DMS153 treated with DMSO at 0.1 percent for 48 hours (cell line): ENCODE results near the gene MYH9.
"Not testable (repeated sequence)": the region's sequence is repeated elsewhere in the genome, so short reads cannot be mapped to it uniquely, and the experiment has no call there.

Experiments
- DNase-seq: peaks from one replicate; lab custom pipeline; 2025; ENCODE audit not compliant: unreplicated experiment; lab: John Stamatoyannopoulos, UW

The MYH9 gene

DNA sequence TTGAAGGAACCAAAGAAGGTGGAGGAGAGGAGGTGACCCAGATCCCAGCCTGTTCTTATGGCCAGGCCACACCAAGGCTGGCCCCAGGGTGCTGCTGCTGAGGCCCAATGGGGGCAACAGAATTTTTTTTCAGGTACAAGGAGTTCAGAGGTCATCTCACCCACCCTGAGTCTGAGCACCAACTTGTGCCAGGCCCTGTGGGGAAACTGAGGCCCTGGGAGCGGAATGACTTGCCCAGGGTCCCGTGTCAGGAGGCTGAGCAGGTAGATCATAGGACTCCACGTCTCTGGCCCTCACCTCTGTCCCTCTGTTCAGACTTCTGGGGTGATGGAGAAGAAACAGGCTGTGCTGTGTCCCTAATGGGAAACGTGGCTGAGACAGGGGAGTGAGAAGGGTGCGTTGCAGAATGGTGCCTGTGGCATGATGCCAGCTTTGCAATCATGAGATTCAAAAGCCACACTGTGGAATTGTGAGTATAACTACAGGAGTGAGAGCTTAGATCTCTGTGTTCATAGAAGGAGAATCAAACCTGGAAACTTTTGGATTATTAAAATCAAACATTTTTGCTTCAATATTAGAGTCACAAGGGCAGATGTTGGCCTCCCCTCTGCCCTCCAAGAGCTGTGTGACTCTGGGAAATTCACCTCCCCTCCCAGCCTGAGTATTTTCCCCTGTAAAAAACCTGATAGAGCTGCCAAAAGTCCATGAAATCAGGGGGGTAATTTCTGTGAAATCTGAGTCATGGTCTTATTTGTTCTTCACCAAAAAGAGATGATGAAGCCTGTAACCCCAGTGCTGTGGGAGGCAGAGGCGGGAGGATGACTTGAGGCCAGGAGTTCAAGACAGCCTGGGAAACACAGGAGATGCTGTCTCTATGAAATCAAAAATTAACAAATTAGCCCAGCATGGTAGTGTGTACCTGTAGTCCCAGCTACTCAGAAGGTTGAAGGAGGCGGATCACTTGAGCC is 134.0 kb downstream of the MYH9 start:
- no peak for DNase-seq

- no peak for DNase-seq
These were observed 134.8 kb downstream of the MYH9 start, which contains the start of gene APOL1 for GRCh38 chr22:36252754-36253522. APOL1 (plus strand) TSS chr22:36253133; CDS start chr22:36254956, 1,823 bp downstream.

GRCh38 chr22:36251979-36252608 is 135.7 kb downstream of the MYH9 start:
- DNase-seq, result not testable (repeated sequence)

GRCh38 chr22:36250292-36250960 is 137.3 kb downstream of the MYH9 start:
- DNase-seq, result not testable (repeated sequence)

GRCh38 chr22:36249160-36249559 is 138.6 kb downstream of the MYH9 start:
- no peak for DNase-seq

GRCh38 chr22:36247955-36248354 is 139.8 kb downstream of the MYH9 start:
- no peak for DNase-seq

DNA sequence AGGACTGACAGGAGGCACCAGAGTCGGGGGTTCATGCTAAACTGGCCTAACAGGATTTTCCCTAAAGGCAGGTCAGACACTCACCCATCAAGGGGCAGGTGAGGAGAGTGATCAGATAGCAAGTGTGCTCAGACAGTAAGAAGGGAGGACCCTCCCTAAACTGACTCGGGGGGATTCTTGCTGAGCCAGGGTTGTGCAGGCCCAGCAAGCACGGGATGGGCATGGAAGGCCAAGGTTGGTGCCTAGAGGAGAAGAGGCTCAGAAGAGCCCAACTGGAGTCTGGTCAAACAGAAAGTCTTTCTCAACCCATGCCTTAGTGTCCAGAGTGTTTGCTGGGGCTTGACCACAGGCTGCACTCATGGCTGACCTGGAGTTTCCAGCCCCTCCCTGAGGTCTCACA is 141.0 kb downstream of the MYH9 start:
- no peak for DNase-seq

GRCh38 chr22:36245805-36246356 is 141.9 kb downstream of the MYH9 start:
- no peak for DNase-seq

GRCh38 chr22:36244522-36245391 is 143.0 kb downstream of the MYH9 start:
- no peak for DNase-seq

- no peak for DNase-seq
These were observed 143.8 kb downstream of the MYH9 start for GRCh38 chr22:36243986-36244385.

DNA sequence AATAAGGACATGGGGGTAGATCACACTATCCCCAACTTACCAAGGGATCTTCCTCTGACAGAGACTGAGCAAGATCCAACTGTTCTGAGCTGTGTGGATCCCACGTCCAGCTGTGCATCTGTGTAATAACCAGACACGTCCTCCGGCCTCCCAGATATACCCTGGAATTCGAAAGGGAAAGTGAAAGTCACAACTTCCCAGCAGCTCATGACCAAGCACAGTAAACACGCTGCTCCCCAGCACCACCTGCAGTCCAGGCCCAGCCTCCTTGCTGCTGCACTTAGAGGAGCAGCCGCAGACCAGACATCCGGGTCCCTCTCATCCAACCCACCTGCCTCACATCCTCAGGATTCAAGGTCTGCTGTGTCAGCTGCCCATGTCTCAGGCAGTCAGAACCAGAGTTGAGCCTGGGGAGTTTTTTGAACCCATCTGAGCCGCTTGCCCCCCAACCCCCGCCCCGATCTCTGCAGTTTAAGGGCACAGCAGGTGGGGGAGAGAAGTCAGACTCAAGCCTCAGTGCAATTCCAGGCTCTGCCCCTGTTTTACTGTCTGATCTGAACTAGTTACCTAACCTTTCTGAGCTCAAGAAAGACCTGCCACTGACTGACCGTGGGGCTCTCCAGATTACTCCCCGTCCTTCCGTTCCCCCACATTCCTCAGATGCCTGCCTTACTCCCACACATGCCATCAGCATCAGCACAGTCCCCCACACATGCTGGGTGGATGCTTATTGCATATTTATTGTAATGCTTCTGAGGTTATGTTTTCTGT is 148.2 kb downstream of the MYH9 start, which contains the start of gene APOL2:
Gene APOL2 (minus strand): TSS at position 127 of the 771 bp plus-strand sequence. CDS start 6,365 bp downstream, outside the sequence.
- DNase-seq, result peak; percentile 79

- no peak for DNase-seq
These were observed 148.7 kb downstream of the MYH9 start for GRCh38 chr22:36239150-36239400.

DNA sequence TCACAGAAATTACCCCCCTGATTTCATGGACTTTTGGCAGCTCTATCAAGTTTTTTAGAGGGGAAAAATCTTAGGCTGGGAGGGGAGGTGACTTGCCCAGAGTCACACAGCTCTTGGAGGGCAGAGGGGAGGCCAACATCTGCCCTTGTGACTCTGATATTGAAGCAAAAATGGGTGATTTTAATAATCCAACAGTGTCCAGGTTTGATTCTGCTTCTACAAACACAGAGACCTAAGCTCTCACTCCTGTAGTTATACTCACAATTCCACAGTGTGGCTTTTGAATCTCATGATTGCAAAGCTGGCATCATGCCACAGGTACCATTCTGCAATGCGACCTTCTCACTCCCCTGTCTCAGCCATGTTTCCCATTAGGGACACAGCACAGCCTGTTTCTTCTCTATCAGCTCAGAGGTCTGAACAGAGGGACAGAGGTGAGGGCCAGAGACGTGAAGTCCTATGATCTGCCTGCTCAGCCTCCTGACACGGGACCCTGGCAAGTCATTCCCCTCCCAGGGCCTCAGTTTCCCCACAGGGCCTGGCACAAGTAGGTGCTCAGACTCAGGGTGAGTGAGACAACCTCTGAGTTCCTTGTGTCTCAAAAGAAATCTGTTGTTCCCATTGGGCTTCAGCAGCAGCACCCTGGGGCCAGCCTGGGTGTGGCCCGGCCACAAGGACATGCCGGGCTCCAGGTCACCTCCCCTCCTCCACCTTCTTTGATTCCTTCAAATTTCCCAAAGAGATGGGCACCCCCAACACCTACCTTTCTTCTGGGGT is 149.2 kb downstream of the MYH9 start:
- no peak for DNase-seq

- DNase-seq, result no peak
These were observed 150.1 kb downstream of the MYH9 start for GRCh38 chr22:36237462-36238372.

GRCh38 chr22:36236388-36237319 is 151.1 kb downstream of the MYH9 start:
- no peak for DNase-seq

GRCh38 chr22:36235585-36235984 is 152.2 kb downstream of the MYH9 start:
- DNase-seq, result no peak
